Activated naive CD4-positive, alpha-beta T cell treated with anti-CD3 and anti-CD28 coated beads, Interleukin-2, amount 10 ng/mL, durations not matched to agents 7 days and 5 days (primary cell): ENCODE data around the gene ELP5.

Experiments used
- CTCF ChIA-PET: fragments of 350-600 bp; sonication (Branson Sonifier 250); formaldehyde crosslinking; loops from one replicate; lab custom pipeline; 2021; ENCODE audit warnings: antibody characterized with exemption; lab: Charles Lee
- DNase-seq: peaks from one replicate; pipeline ENCODE4 v3.0.0-alpha.2; 2020
- H3K27ac Mint-ChIP-seq: one replicate; pipeline ENCODE4 v1.8.0; 2021; ENCODE audit warnings: mild to moderate bottlenecking, moderate library complexity, mixed read lengths
- H3K27me3 Mint-ChIP-seq: one replicate; pipeline ENCODE4 v1.8.0; 2021; ENCODE audit warnings: mild to moderate bottlenecking, mixed read lengths
- H3K36me3 Mint-ChIP-seq: one replicate; pipeline ENCODE4 v1.8.0; 2021; ENCODE audit warnings: mixed read lengths
- H3K4me1 Mint-ChIP-seq: one replicate; pipeline ENCODE4 v1.8.0; 2021; ENCODE audit warnings: mixed read lengths
- H3K4me3 Mint-ChIP-seq: one replicate; pipeline ENCODE4 v1.8.0; 2021; ENCODE audit warnings: mild to moderate bottlenecking, moderate library complexity, mixed read lengths
- H3K9me3 Mint-ChIP-seq: one replicate; pipeline ENCODE4 v1.8.0; 2021; ENCODE audit warnings: mixed read lengths

The ELP5 gene

DNA sequence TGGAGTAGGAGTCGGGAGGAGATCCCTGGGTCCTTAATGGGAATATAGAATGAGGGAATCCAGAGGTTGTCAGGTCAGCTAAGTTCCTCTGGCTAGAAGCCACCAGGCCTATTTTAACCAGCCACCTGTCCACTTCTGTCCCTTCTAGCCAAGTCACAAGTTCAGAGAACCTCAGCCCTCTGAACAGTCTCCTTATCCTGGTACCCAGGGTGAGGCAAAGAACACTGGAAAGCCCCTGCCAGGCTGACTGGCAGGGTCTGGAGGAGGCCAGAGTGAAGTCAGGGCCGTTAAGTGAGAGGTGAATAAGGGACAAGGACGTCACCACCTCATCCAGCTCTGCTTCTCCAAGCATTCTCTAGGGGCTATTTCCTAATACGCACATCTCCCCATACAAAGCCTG, 3.2 kb upstream of the ELP5 start:
- Mint-ChIP-seq H3K9me3 (no peaks in the 10 kb centered on the region), H3K27me3 (no peaks in the 10 kb centered on the region), H3K4me3 (no peak overlapping the region), H3K4me1 (peaks cover 45% of the 10 kb centered on the region), H3K36me3 (peaks cover 33% of the 10 kb centered on the region), H3K27ac (no peak overlapping the region)
- CTCF ChIA-PET, result no interaction called here
- no peak for DNase-seq

DNA sequence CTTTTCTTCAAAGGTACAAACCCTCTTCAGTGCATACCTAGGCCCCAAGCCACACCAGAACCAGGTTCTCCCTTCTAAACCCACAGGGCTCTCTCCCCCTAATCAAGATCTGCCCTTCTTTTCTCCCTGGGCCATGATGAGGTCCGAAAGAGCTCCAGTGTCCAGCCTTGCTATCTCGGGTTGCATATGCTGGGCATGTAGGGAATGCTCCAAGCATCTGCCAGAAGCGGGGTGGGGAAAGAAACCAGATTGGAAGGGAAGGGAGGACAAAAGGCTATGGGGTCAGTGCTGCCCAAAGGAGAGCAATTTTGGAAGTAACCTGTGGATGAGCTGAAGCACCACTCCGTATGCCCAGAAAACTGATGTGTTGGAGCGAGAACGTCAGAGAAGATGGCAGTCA, 2.8 kb upstream of the ELP5 start:
- CTCF ChIA-PET, result no interaction called here
- Mint-ChIP-seq H3K27ac (peak overlapping the region; percentile 17), H3K4me3 (peak overlapping the region; percentile 84), H3K27me3 (no peaks in the 10 kb centered on the region), H3K36me3 (peaks cover 34% of the 10 kb centered on the region), H3K9me3 (no peaks in the 10 kb centered on the region), H3K4me1 (peaks cover 49% of the 10 kb centered on the region)
- no peak for DNase-seq

DNA sequence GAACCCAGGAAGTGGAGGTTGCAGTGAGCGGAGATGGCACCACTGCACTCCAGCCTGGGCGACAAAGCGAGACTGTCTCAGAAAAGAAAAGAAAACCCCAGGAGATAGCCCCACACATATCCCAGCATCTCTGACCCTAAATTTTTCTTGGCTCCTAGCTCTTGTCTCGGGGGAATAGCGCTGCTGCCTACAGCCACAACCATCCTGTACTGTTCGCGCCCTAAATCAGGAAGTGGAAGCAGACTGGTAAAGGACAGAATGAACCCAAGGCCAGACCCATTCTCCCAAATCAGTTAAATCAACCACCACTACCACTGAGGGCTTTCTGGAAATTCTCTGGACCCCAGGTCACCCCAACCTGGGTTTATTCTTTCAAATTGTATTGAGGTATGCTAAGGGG, 2.2 kb upstream of the ELP5 start:
- H3K27ac Mint-ChIP-seq, result peak overlapping the region; percentile 88
- H3K27me3 Mint-ChIP-seq, result no peaks in the 10 kb centered on the region
- no peak for DNase-seq
- CTCF ChIA-PET, result no interaction called here
- H3K9me3 Mint-ChIP-seq, result no peaks in the 10 kb centered on the region
- H3K4me3 Mint-ChIP-seq, result peak overlapping the region; percentile 84
- H3K36me3 Mint-ChIP-seq, result peaks cover 33% of the 10 kb centered on the region
- H3K4me1 Mint-ChIP-seq, result peaks cover 53% of the 10 kb centered on the region

DNA sequence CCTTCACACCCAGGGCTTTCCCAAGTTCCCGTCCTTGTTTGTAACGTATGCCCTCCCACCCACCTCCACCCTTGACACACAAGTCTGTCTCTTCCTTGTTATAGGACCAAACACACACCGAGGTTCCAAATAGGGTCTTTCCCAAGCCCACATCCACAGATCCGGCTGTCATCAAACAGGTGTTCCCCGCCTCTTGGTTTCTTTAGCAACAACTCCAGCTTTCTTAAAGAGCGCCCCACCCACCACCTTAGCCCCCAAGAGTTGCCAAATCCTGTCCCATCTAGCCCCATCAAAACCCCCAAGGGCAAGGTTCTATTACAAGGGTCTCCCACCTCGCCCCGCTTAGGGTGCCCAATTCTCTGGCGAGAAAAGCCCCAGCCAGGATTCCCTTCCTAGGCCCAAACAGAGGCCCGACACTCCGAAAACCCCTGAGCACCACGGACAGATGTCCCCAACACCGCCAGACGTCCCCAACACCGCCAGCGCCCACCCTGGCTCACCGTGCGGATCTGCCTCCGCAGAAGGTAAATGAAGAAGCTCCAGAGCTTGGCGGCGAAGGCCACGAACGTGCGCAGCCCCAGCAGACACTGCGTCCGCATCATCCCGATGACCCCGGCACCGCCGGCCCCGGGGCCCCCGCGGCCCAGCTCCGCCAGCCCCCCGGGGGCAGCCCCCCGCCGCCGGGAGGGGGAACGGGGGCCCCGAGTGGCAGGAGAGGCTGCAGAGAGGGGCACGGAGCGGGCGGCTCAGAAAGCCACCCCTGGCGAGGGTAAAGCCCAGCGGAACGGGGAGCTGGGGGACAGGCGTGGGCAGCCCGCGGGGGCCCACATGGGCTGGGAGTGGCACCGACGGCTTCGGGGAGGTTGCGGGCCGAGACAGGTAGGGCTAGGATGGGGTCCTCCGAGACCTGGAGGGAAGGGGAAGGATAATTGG, 1.1 kb upstream of the ELP5 start:
- Mint-ChIP-seq H3K4me3 (peak overlapping the region; percentile 84), H3K27me3 (no peaks in the 10 kb centered on the region), H3K9me3 (no peaks in the 10 kb centered on the region), H3K36me3 (peaks cover 35% of the 10 kb centered on the region), H3K27ac (peak overlapping the region; percentile 99), H3K4me1 (peaks cover 54% of the 10 kb centered on the region)
- no peak for DNase-seq
- CTCF ChIA-PET, result no interaction called here

DNA sequence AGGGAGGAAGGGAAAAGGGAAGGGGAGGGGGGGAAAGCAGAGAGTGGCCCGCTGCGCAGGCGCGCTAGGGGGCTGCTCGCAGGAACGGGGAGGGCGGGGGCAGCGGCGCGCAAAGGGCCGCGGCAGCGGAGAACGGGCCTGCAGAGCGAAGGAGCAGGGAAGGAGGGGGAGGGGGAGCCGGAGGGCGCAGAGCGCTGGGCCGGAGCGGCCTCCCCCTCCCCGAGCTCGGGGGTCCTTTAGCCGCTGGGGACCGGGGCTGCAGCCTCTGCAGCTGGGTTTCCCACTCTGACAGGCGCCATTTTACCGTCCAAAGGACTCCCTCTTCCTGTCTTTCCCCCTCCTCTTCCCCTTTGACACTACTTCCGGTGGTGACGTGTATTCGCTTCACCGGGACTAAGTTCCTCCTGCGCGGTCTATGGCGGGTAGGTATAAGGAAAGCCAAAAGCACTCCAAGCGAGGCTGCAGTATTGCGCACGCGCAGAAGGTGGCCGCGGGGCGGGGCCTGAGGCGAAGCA, 297 bp upstream of the ELP5 start, which contains the start of gene CTDNEP1:
Gene CTDNEP1 (minus strand): TSS at position 74 of the 515 bp plus-strand sequence. CDS start 438 bp downstream, outside the sequence.
- Mint-ChIP-seq H3K9me3 (no peaks in the 10 kb centered on the region), H3K27me3 (no peaks in the 10 kb centered on the region), H3K4me3 (peak within 1 kb of the TSS; percentile 84), H3K36me3 (peaks cover 32% of the 10 kb centered on the region), H3K27ac (peak within 1 kb of the TSS; percentile 99), H3K4me1 (peaks cover 50% of the 10 kb centered on the region)
- peak; percentile 99 for DNase-seq
- CTCF ChIA-PET, result no interaction called here

DNA sequence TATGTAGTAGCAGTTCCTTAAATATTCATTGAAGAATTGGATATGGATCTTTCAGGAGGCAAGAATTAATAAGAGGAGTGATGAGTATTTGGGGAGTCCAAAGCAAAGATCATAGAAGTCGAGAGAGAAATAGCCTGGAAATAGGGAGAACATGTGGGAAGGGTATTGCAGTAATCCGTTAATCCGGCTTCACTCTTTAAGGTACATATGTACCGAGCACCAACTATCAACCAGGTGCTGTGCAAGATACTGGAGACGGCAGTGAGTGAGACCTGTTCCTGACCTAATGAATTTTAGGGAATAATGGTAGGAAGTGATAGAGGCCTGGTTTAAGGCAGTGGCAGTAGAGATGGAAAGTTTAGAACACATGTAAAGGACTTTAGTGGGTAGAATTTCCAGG, 1.1 kb downstream of the ELP5 start:
- Mint-ChIP-seq H3K27me3 (no peaks in the 10 kb centered on the region), H3K27ac (peak overlapping the region; percentile 99), H3K4me1 (peaks cover 48% of the 10 kb centered on the region), H3K9me3 (no peaks in the 10 kb centered on the region), H3K4me3 (peak overlapping the region; percentile 84), H3K36me3 (peaks cover 30% of the 10 kb centered on the region)
- no peak for DNase-seq
- CTCF ChIA-PET, result interaction anchor here (1.2 kb wide), 1 partner anchor 103 kb away, joined by 3 read pairs; no protein-coding TSS in a partner anchor

DNA sequence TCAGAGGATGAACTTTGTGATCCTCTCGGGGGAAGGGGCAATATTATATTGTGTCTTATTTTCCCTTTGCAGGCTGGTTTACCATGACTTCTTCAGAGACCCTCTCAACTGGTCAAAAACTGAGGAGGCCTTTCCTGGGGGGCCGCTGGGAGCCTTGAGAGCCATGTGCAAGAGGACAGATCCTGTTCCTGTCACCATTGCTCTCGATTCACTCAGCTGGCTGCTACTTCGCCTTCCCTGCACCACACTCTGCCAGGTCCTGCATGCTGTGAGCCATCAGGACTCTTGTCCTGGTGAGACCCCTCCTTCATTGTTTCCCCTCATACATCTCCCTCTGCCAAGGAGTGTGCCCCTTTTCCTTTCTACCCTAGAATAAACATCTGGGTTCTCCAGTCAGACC, 2.5 kb downstream of the ELP5 start:
- Mint-ChIP-seq H3K27me3 (no peaks in the 10 kb centered on the region), H3K9me3 (no peaks in the 10 kb centered on the region), H3K36me3 (peaks cover 27% of the 10 kb centered on the region), H3K27ac (no peak overlapping the region), H3K4me1 (peaks cover 36% of the 10 kb centered on the region), H3K4me3 (peak overlapping the region; percentile 26)
- no peak for DNase-seq
- CTCF ChIA-PET, result interaction anchor here (1.2 kb wide), 1 partner anchor 102 kb away, joined by 3 read pairs; no protein-coding TSS in a partner anchor

DNA sequence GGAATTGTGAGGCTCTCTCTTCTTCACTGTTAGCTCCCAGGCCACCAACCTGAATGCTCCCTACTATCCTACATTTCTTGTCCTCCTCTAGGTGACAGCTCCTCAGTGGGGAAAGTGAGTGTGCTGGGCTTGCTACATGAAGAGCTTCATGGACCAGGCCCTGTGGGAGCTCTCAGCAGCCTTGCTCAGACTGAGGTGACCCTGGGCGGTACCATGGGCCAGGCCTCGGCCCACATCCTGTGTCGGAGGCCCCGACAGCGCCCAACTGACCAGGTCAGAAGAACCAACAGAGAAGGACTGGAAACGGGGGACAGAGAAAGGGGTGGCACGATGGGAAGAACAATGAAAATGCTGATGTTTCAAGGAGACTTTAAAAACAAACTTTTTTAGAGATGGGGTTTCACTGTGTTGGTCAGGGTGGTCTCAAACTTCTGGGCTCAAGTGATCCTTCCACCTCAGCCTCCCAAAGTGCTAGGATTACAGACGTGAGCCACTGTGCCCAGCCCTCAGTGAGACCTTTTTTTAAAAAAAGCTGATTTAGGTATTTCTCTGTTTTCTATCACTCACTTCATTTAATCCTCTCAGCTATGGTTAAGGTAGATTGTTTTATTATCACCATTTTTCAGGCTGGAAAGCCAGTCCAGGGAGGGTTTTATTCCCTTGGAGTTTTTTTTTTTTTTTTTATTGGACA, 4.9 kb downstream of the ELP5 start:
- Mint-ChIP-seq H3K4me1 (peaks cover 32% of the 10 kb centered on the region), H3K27me3 (peaks cover 19% of the 10 kb centered on the region), H3K27ac (no peak overlapping the region), H3K9me3 (no peaks in the 10 kb centered on the region), H3K4me3 (no peak overlapping the region), H3K36me3 (peaks cover 27% of the 10 kb centered on the region)
- DNase-seq, result no peak
- CTCF ChIA-PET, result interaction anchor here (1.0 to 1.5 kb wide), 3 partner anchors 39 to 304 kb away, joined by 3 to 9 read pairs (median 3); no protein-coding TSS in a partner anchor

DNA sequence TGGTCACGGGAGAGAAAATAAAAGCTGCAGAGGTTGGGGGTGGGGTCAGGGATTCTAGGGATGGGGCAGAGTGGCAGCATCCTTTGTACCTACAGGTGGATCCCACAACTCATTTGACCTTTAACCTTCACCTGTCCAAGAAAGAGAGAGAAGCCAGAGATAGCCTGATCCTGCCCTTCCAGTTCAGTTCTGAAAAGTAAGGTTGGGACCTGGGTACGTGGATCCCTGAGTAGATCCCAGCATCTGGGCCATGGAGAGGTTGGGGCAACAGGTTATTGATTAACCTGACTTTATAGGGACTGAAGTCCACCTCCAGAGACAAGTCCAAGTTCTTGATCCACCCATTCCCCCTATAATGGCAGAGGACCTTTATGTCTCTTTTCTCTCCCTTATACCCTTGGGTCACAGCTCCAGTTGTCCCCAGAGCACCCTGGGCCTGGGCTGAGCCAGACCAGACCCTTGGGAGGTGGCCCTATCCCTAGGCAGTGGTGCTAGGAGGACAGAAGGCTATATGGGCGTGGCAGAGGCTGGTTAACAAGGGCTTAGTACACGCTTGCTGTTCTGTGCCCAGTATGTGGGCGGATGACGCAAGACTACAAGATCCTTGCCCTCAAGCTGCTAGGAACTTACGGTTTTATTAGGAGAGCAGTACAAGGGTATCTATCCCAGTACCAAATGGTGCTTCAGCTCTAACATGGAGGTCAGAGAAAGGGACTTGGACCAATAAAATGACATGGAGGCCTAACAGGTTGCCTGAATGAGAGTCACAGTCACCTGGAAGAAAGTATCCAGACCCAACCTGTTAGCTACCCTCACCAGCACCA, 6.9 kb downstream of the ELP5 start:
- Mint-ChIP-seq H3K9me3 (no peaks in the 10 kb centered on the region), H3K36me3 (peaks cover 23% of the 10 kb centered on the region), H3K4me3 (no peak overlapping the region), H3K27ac (no peak overlapping the region), H3K27me3 (peaks cover 39% of the 10 kb centered on the region), H3K4me1 (peaks cover 37% of the 10 kb centered on the region)
- CTCF ChIA-PET, result interaction anchor here (0.9 to 1.8 kb wide), 2 partner anchors 38 to 40 kb away, joined by 3 to 6 read pairs; no protein-coding TSS in a partner anchor
- DNase-seq, result peak; percentile 19

DNA sequence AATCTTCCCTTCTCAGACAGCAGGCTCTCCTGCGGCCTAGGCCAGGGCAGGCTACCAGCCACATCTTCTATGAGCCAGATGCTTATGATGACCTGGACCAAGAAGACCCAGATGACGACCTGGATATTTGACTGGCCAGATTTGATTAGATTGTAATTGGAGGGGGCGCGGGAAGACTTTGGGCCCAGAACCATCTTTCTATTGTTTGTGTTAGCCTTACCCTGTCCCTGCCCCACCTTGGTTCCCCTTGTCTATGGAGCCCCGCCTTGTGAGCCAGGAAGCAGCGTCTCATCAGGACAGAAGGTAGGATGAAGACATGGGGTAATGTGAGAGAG, 7.5 kb downstream of the ELP5 start:
- H3K9me3 Mint-ChIP-seq, result no peaks in the 10 kb centered on the region
- H3K27ac Mint-ChIP-seq, result no peak overlapping the region
- peaks cover 18% of the 10 kb centered on the region for H3K36me3 Mint-ChIP-seq
- H3K27me3 Mint-ChIP-seq, result peaks cover 45% of the 10 kb centered on the region
- CTCF ChIA-PET, result interaction anchor here (0.9 to 1.8 kb wide), 2 partner anchors 37 to 39 kb away, joined by 3 to 6 read pairs; no protein-coding TSS in a partner anchor
- DNase-seq, result no peak
- H3K4me1 Mint-ChIP-seq, result peaks cover 35% of the 10 kb centered on the region
- no peak overlapping the region for H3K4me3 Mint-ChIP-seq

DNA sequence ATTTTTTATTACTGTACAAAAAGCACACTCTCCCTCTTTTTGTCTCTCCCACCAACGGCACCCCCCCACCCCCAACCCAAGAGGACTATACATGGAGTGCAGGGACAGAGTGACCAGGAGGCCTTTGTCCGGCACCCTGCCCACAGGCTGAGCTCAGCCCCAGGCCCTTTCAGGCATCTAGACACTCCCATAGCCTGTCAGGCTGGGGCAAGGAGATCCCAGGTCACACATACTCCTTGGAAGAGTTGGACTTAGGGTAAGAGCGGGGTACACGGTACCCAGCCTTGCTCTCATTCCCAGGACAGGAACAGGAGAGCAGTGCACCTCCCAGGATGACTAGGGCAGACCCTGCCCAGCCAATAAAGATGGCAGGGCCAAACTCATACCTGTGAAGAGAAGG, 8.1 kb downstream of the ELP5 start:
- H3K27ac Mint-ChIP-seq, result no peak overlapping the region
- H3K4me3 Mint-ChIP-seq, result no peak overlapping the region
- H3K4me1 Mint-ChIP-seq, result peaks cover 31% of the 10 kb centered on the region
- H3K36me3 Mint-ChIP-seq, result peaks cover 12% of the 10 kb centered on the region
- DNase-seq, result no peak
- no peaks in the 10 kb centered on the region for H3K9me3 Mint-ChIP-seq
- H3K27me3 Mint-ChIP-seq, result peaks cover 51% of the 10 kb centered on the region
- CTCF ChIA-PET, result no interaction called here

DNA sequence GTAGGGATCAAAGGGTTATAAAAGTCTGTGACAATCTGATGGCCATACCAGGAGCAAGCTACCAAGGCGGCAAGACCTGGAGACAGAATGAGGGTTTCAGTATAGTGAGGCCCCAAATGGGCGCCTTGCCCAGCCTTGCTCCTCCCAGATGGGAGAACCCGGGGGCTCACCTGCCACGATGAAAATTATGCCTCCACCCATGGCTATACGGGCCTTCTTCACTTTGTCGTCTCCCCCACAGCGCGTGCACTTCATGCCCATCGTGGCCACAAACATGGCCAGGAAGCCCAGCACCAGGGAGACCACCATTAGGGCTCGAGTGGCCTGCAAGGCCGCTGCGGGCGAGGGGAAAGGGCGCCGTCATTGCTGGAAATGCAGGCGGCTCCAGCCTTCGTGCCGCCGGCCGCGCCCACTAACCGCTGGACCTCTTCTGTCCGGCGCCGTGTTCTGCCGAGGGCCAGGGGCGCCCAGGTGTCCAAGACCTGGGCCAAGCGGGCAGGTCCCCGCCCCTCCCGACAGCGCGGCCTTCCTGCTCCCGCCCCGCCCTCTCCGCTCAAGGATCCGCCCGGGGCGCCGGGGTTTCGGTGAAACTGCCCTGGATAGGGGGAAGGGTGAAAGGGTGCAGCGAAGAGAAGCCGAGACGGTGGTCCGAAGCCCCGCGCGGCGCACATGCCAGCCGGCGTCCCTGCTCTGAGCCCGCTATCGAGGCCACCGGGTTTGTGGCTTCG, 8.8 kb downstream of the ELP5 start:
- peaks cover 9% of the 10 kb centered on the region for H3K36me3 Mint-ChIP-seq
- CTCF ChIA-PET, result no interaction called here
- DNase-seq, result peak; percentile 53
- peak overlapping the region; percentile 52 for H3K4me3 Mint-ChIP-seq
- H3K27me3 Mint-ChIP-seq, result peaks cover 55% of the 10 kb centered on the region
- H3K27ac Mint-ChIP-seq, result no peak overlapping the region
- H3K4me1 Mint-ChIP-seq, result peaks cover 31% of the 10 kb centered on the region
- no peaks in the 10 kb centered on the region for H3K9me3 Mint-ChIP-seq
